Brain microvascular endothelial cell (primary cell): ENCODE measurements around the gene NFRKB.

Source experiments
- DNase-seq: peaks from one replicate; pipeline ENCODE4 v3.0.0-alpha.2; 2020
- H3K27ac ChIP-seq: fragments of 250-450 bp; sonication (Bioruptor Pico); 2 replicates; pipeline ENCODE4 v1.5.1; 2020; ENCODE audit warnings: mild to moderate bottlenecking, moderate library complexity
- H3K27me3 ChIP-seq: fragments of 250-450 bp; sonication (Bioruptor Pico); replicated peaks from 2 replicates; pipeline ENCODE4 v1.5.1; 2020; ENCODE audit warnings: mild to moderate bottlenecking
- H3K36me3 ChIP-seq: fragments of 250-450 bp; sonication (Bioruptor Pico); replicated peaks from 2 replicates; pipeline ENCODE4 v1.5.1; 2020; ENCODE audit warnings: mild to moderate bottlenecking
- H3K4me3 ChIP-seq: 2 replicates; pipeline ENCODE4 v1.5.1; 2011; ENCODE audit warnings: low read depth, mild to moderate bottlenecking, control low read depth, low read length, moderate library complexity
- in situ Hi-C: cut with HindIII; loops from 2 replicates; pipeline ENCODE4 v1.10.0; 2017; ENCODE audit warnings: low sequenced_read_pairs, low pct_ligation_motif_present
- TF ChIP-seq, protein P1 (sequence below): IDR thresholded peaks from 2 replicates; pipeline ENCODE4 v1.5.1; 2011; ENCODE audit warnings: low read depth, mild to moderate bottlenecking, moderate library complexity, low read length, control low read depth, inconsistent platforms; ENCODE audit errors: missing control alignments

NFRKB gene

DNA sequence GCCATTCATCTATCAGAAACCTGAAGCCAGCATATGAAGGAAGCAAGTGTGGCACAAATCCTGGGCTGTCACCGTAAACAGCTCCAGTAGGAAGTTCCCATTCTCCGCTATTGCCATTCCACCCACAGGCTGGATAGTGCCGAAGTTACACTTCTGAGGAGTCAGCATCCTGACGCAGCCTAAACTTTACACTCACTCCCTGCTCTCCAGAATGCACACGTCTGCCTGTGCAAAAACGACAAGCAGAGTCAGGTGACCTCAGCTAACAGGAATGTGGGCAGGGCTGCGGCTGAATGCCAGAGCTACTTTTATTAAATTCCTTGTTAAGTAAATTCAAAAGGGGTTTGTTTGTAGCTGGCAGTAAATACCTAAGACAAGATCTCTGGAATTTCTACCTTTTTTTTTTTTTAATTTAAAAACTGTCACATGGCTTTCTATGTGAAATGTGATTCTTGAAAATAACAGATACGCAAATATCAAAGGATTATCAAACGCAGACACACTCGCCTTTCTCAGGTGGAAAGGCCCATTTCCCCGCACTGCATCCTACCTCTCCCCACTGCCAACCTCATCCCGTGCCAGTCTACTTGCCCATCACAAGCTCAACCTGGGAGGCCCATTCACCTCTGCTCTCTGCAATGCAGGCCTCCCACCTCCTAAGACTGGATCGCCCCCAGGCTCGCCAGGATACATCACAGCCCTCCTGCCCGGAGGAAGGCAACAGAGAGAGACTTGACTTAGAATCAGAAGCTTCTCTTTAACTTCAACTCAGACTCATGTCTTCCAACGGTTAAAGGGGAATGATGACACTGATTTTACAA, 33.5 kb downstream of the NFRKB start:
- TF ChIP-seq, protein P1, sequence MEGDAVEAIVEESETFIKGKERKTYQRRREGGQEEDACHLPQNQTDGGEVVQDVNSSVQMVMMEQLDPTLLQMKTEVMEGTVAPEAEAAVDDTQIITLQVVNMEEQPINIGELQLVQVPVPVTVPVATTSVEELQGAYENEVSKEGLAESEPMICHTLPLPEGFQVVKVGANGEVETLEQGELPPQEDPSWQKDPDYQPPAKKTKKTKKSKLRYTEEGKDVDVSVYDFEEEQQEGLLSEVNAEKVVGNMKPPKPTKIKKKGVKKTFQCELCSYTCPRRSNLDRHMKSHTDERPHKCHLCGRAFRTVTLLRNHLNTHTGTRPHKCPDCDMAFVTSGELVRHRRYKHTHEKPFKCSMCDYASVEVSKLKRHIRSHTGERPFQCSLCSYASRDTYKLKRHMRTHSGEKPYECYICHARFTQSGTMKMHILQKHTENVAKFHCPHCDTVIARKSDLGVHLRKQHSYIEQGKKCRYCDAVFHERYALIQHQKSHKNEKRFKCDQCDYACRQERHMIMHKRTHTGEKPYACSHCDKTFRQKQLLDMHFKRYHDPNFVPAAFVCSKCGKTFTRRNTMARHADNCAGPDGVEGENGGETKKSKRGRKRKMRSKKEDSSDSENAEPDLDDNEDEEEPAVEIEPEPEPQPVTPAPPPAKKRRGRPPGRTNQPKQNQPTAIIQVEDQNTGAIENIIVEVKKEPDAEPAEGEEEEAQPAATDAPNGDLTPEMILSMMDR = no peak
- peak; percentile 95 for DNase-seq
- Histone ChIP-seq H3K27me3 (no peaks in the 10 kb centered on the region), H3K36me3 (peaks cover 18% of the 10 kb centered on the region), H3K4me3 (no peak overlapping the region), H3K27ac (peak overlapping the region; percentile 3)
- in situ Hi-C loops = no loop called here

DNA sequence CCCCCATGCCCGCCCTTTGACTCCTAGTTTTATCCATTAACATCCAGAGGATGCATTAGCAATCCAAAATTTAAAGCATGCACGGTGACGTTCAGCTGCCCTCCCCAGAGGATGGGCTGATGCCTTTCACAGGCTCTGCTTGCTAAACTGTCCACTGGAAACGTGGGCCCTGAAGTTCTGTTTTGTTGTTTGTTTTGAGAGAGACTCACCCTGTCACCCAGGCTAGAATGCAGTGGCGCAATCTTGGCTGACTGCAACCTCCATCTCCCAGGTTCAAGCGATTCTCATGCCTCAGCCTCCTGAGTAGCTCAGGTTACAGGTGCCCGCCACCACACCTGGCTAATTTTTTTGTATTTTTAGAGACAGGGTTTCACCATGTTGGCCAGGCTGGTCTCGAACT, 39.3 kb downstream of the NFRKB start:
- DNase-seq = no peak
- in situ Hi-C loops = no loop called here
- H3K4me3 ChIP-seq = no peak overlapping the region
- TF ChIP-seq, protein P1 = no peak
- H3K36me3 ChIP-seq = no peaks in the 10 kb centered on the region
- H3K27ac ChIP-seq = no peak overlapping the region
- H3K27me3 ChIP-seq = no peaks in the 10 kb centered on the region

DNA sequence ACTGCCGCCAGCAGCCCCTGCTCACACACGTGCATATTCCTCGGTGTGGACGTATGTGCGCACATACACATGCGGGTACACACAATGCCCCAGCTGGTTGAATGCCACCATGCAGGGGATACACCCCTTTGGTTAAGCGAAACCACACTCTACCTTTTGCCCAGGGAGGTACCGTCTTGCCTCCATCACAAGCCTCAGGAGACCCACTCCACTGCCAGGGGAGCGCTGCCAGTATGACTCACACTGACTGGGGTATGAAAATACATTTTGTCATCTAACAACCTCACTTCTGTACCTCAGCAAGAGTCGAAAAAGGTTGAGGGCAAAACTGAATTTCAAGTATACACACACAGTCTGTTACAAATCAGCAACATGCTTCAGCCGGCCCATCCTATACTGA, 40.3 kb downstream of the NFRKB start:
- TF ChIP-seq, protein P1 = no peak
- in situ Hi-C loops = no loop called here
- Histone ChIP-seq H3K27ac (no peak overlapping the region), H3K36me3 (no peaks in the 10 kb centered on the region), H3K4me3 (no peak overlapping the region), H3K27me3 (no peaks in the 10 kb centered on the region)
- DNase-seq = no peak

DNA sequence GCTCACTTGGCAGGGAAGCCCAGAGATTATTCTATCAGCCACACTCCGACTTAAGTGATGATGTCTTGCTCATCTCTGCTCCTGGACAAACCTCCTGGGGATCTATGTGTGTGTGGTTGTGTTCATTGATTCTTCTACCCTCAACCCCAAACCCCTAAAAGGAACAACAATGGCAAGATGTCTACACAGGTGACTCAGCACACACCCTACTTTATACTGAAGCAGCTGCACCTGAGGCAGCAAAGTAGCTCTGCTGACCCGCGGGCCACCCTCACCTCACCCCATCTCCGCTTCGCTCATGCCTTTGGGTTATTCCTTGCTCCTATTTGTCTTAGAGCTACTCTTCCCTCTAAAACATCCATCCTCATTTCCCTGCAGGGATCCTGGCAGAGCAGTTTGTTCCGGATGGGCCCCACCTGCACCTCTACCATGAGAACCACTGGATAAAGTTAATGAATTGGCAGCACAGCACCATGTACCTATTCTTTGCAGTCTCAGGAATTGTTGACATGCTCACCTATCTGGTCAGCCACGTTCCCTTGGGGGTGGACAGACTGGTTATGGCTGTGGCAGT, 41.1 kb downstream of the NFRKB start:
- Histone ChIP-seq H3K27me3 (no peaks in the 10 kb centered on the region), H3K36me3 (no peaks in the 10 kb centered on the region), H3K4me3 (no peak overlapping the region), H3K27ac (no peak overlapping the region)
- TF ChIP-seq, protein P1 = no peak
- in situ Hi-C loops = no loop called here
- DNase-seq = no peak

DNA sequence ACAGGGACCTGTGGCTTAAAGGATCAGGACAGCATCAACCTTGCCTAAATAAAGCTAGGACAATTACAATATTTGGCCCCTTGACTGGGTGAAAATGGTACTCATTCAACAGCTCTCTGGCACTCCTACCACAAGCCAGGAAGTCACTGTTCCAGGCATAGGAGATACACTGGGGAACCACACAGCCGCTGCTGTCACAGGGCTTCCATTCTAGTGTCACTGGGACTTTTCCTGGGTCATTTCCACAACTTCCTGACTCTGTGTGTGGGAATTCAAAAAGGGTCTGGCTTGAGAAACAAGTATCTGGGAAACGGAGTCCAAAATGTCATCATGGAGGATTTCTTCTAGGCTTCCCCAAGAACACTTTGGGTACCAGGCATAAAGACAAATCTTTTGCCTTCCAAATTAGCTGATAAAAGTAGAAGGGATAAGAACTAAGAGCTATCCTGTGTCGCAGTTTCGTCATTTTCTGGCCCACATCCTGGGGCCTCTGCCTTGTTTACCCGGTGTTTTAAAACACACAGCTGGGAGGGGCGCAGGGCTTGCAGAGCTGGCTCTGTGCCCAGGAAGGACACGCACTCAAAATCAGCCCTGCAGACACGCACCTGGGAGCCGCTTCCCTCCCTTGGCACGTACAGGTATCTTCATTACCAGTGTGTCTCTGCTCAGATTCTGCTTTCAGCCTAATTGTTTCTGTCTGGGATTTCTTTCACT, 41.7 kb downstream of the NFRKB start:
- no peaks in the 10 kb centered on the region for H3K36me3 ChIP-seq
- TF ChIP-seq, protein P1 = no peak
- no peaks in the 10 kb centered on the region for H3K27me3 ChIP-seq
- H3K4me3 ChIP-seq = no peak overlapping the region
- in situ Hi-C loops = no loop called here
- no peak for DNase-seq
- H3K27ac ChIP-seq = no peak overlapping the region
